ENCODE results near the gene CDYL.

GRCh38 chr6:4903121-4903520, 126.9 kb downstream of the CDYL start:
- TF ChIP-seq, protein P1, sequence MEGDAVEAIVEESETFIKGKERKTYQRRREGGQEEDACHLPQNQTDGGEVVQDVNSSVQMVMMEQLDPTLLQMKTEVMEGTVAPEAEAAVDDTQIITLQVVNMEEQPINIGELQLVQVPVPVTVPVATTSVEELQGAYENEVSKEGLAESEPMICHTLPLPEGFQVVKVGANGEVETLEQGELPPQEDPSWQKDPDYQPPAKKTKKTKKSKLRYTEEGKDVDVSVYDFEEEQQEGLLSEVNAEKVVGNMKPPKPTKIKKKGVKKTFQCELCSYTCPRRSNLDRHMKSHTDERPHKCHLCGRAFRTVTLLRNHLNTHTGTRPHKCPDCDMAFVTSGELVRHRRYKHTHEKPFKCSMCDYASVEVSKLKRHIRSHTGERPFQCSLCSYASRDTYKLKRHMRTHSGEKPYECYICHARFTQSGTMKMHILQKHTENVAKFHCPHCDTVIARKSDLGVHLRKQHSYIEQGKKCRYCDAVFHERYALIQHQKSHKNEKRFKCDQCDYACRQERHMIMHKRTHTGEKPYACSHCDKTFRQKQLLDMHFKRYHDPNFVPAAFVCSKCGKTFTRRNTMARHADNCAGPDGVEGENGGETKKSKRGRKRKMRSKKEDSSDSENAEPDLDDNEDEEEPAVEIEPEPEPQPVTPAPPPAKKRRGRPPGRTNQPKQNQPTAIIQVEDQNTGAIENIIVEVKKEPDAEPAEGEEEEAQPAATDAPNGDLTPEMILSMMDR (IDR thresholded peaks at IDR 0.05), result no peak
- TF ChIP-seq EP300 (IDR thresholded peaks at IDR 0.05), result no peak
- no peak for TF ChIP-seq POLR2A (IDR thresholded peaks at IDR 0.05)
- no peak for TF ChIP-seq POLR2AphosphoS5 (IDR thresholded peaks at IDR 0.05)
